HCT116 (cell line): ENCODE results near the gene CTBP1. TPM values are rescaled to one million over a fixed set of nuclear protein-coding genes. Genes with fewer than 3 reads are reported as not detected.

Source experiments
- ATAC-seq: fragments of 200-7000 bp; cut with Tn5 transposase; 2 replicates; pipeline ENCODE4 v1.9.1; 2020; ENCODE audit warnings: mild to moderate bottlenecking, moderate library complexity
- BruUV-seq: library from RNA; stranded (reverse); fragments of 400-500 nt; replicated peaks from 2 replicates; lab custom pipeline; 2021; lab: Mats Ljungman, UMichigan
- CTCF ChIA-PET: fragments of 300-600 bp; sonication (Branson Sonifier 250); formaldehyde crosslinking; loops from one replicate; lab custom pipeline; 2021; ENCODE audit warnings: antibody characterized with exemption; lab: Charles Lee
- POLR2A ChIA-PET: fragments of 300-600, 350-600 bp; sonication (Branson Sonifier 250); formaldehyde crosslinking; loops from one replicate; lab custom pipeline; 2021; ENCODE audit warnings: antibody characterized with exemption; lab: Charles Lee
- RAD21 ChIA-PET, 2 experiments: fragments of 300-600 bp; sonication (Branson Sonifier 250); formaldehyde crosslinking; loops; one replicate each; lab custom pipeline; 2023; ENCODE audit warnings: low total read pairs in 2 of 2; ENCODE audit not compliant: uncharacterized antibody in 2 of 2, unreplicated experiment in 2 of 2, low non-redundant PET in 1 of 2; lab: Charles Lee
- DNase-seq: peaks from one replicate; pipeline ENCODE4 v3.0.0-alpha.2; 2010; ENCODE audit warnings: low read depth, low spot score
- H2AFZ ChIP-seq: fragments of 200-600 bp; shearing (Covaris generic), sonication (generic); 2 replicates; pipeline ENCODE4 v1.6.1; 2017; ENCODE audit warnings: low read depth, mixed run types, mixed read lengths, antibody characterized with exemption, low read length; ENCODE audit not compliant: poor library complexity, severe bottlenecking
- H3K27ac ChIP-seq: 2 replicates; pipeline ENCODE4 v1.5.1; 2012; ENCODE audit warnings: low read depth, low read length
- H3K27me3 ChIP-seq: fragments of 200-600 bp; sonication (generic); 2 replicates; pipeline ENCODE4 v1.6.1; 2016; ENCODE audit warnings: mixed run types, low read length, mixed read lengths; ENCODE audit not compliant: insufficient read depth
- H3K36me3 ChIP-seq, 2 experiments: fragments of 200-500 bp in 1 of 2; fragments of 200-600 bp in 1 of 2; sonication (Bioruptor generic) in 1 of 2; sonication (generic) in 1 of 2; 2 replicates each; pipeline versions ENCODE4 v1.5.1 to v1.6.1; 2014 to 2016; ENCODE audit warnings: low read length in 2 of 2, inconsistent platforms in 1 of 2, mixed read lengths in 1 of 2, mixed run types in 1 of 2; ENCODE audit not compliant: insufficient read depth in 2 of 2, control insufficient read depth in 1 of 2
- H3K4me1 ChIP-seq, 2 experiments: fragments of 200-600 bp in 1 of 2; sonication (generic) in 1 of 2; 2 replicates each; pipeline versions ENCODE4 v1.5.1 to v1.6.1; 2012 to 2017; ENCODE audit warnings: low read length in 2 of 2, inconsistent platforms in 1 of 2, mild to moderate bottlenecking in 1 of 2, mixed read lengths in 1 of 2, mixed run types in 1 of 2, moderate library complexity in 1 of 2; ENCODE audit not compliant: insufficient read depth in 2 of 2, control insufficient read depth in 1 of 2
- H3K4me2 ChIP-seq: fragments of 200-600 bp; sonication (generic); 2 replicates; pipeline ENCODE4 v1.6.1; 2017; ENCODE audit warnings: mixed run types, low read length, mixed read lengths
- H3K4me3 ChIP-seq, 2 experiments: fragments of 200-600 bp in 1 of 2; sonication (generic) in 1 of 2; replicated peaks in 1 of 2; 2 replicates each; pipeline ENCODE4 v1.5.1; 2011 to 2016; ENCODE audit warnings: low read length in 2 of 2, control low read depth in 1 of 2, low read depth in 1 of 2, mild to moderate bottlenecking in 1 of 2, mixed read lengths in 1 of 2, mixed run types in 1 of 2
- H3K79me2 ChIP-seq: fragments of 200-600 bp; sonication (generic); 2 replicates; pipeline ENCODE4 v1.6.1; 2017; ENCODE audit warnings: mild to moderate bottlenecking, mixed run types, low read length, moderate library complexity, mixed read lengths; ENCODE audit not compliant: insufficient read depth
- H3K9ac ChIP-seq: fragments of 200-600 bp; sonication (generic); 2 replicates; pipeline ENCODE4 v1.6.1; 2016; ENCODE audit warnings: low read length, mixed read lengths
- H3K9me2 ChIP-seq: fragments of 200-600 bp; sonication (generic), shearing (Covaris generic); 2 replicates; pipeline ENCODE4 v1.6.1; 2017; ENCODE audit warnings: mixed run types, mild to moderate bottlenecking, moderate library complexity; ENCODE audit not compliant: insufficient read depth
- H3K9me3 ChIP-seq, 2 experiments: fragments of 200-500 bp in 1 of 2; fragments of 200-600 bp in 1 of 2; sonication (Bioruptor generic) in 1 of 2; sonication (generic) in 1 of 2; 2 replicates each; pipeline ENCODE4 v1.6.1; 2014 to 2017; ENCODE audit warnings: low read length in 2 of 2, mixed read lengths in 2 of 2, inconsistent platforms in 1 of 2, low read depth in 1 of 2, mild to moderate bottlenecking in 1 of 2, mixed run types in 1 of 2, moderate library complexity in 1 of 2; ENCODE audit not compliant: control insufficient read depth in 1 of 2, insufficient read depth in 1 of 2
- H4K20me1 ChIP-seq: fragments of 200-600 bp; sonication (generic), shearing (Covaris generic); 2 replicates; pipeline ENCODE4 v1.6.1; 2017; ENCODE audit warnings: mixed run types, mild to moderate bottlenecking, moderate library complexity; ENCODE audit not compliant: insufficient read depth
- ATF3 ChIP-seq: IDR thresholded peaks from 2 replicates; pipeline ENCODE4 v1.6.1; 2012
- CBX3 ChIP-seq: IDR thresholded peaks from 2 replicates; pipeline ENCODE4 v1.6.1; 2012; ENCODE audit warnings: low read depth
- CEBPB ChIP-seq: IDR thresholded peaks from 2 replicates; pipeline ENCODE4 v1.6.1; 2012; ENCODE audit warnings: low read depth
- EGR1 ChIP-seq: IDR thresholded peaks from 2 replicates; pipeline ENCODE4 v1.6.1; 2012; ENCODE audit warnings: low read depth
- ELF1 ChIP-seq: IDR thresholded peaks from 2 replicates; pipeline ENCODE4 v1.6.1; 2012; ENCODE audit warnings: low read depth, borderline replicate concordance
- EZH2 ChIP-seq: fragments of 200-600 bp; sonication (generic); IDR thresholded peaks from 2 replicates; pipeline ENCODE4 v1.6.1; 2017; ENCODE audit warnings: antibody characterized with exemption, mixed run types
- EZH2phosphoT487 ChIP-seq: fragments of 200-600 bp; IDR thresholded peaks from 2 replicates; pipeline ENCODE4 v1.6.1; 2018; ENCODE audit warnings: antibody characterized with exemption, borderline replicate concordance
- FOSL1 ChIP-seq: IDR thresholded peaks from 2 replicates; pipeline ENCODE4 v1.6.1; 2012; ENCODE audit warnings: low read depth
- JUND ChIP-seq: IDR thresholded peaks from 2 replicates; pipeline ENCODE4 v1.6.1; 2012
- MAX ChIP-seq: IDR thresholded peaks from 2 replicates; pipeline ENCODE4 v1.6.1; 2012
- POLR2AphosphoS5 ChIP-seq: IDR thresholded peaks from 2 replicates; pipeline ENCODE4 v1.6.1; 2011; ENCODE audit warnings: mild to moderate bottlenecking, low read depth, low read length, moderate library complexity
- RAD21 ChIP-seq: IDR thresholded peaks from 2 replicates; pipeline ENCODE4 v1.6.1; 2012; ENCODE audit warnings: low read depth, mild to moderate bottlenecking
- REST ChIP-seq: IDR thresholded peaks from 2 replicates; pipeline ENCODE4 v1.6.1; 2012; ENCODE audit warnings: low read depth
- SIN3A ChIP-seq: IDR thresholded peaks from 2 replicates; pipeline ENCODE4 v1.6.1; 2012; ENCODE audit warnings: low read depth
- SP1 ChIP-seq: IDR thresholded peaks from 2 replicates; pipeline ENCODE4 v1.6.1; 2012; ENCODE audit warnings: low read depth
- SRF ChIP-seq: IDR thresholded peaks from 2 replicates; pipeline ENCODE4 v1.6.1; 2012; ENCODE audit warnings: low read depth
- YY1 ChIP-seq: IDR thresholded peaks from 2 replicates; pipeline ENCODE4 v1.6.1; 2011; ENCODE audit warnings: low read length, low read depth, moderate library complexity, mild to moderate bottlenecking; ENCODE audit not compliant: insufficient replicate concordance; ENCODE audit errors: extremely low read depth
- ZBTB33 ChIP-seq: IDR thresholded peaks from 2 replicates; pipeline ENCODE4 v1.6.1; 2011; ENCODE audit warnings: mild to moderate bottlenecking, low read length, moderate library complexity; ENCODE audit not compliant: insufficient replicate concordance; ENCODE audit errors: extremely low read depth
- ZFX ChIP-seq: fragments of 450-650 bp; IDR thresholded peaks from 2 replicates; pipeline ENCODE4 v1.6.1; 2017
- ZNF274 ChIP-seq: fragments of 200-500 bp; sonication (Bioruptor generic); IDR thresholded peaks from 2 replicates; pipeline ENCODE4 v1.6.1; 2014; ENCODE audit warnings: mild to moderate bottlenecking, low read depth, low read length, inconsistent platforms
- intact Hi-C: fragments of 100-400 bp; cut with micrococcal nuclease; formaldehyde crosslinking; loops from 2 replicates; pipeline ENCODE4 v1.10.0; 2022
- total RNA-seq: library from RNA; stranded (reverse); gene quantifications from one replicate; pipeline ENCODE4 v1.2.1, GENCODE V29; 2021; ENCODE audit not compliant: unreplicated experiment

The CTBP1 gene
- total RNA-seq, 1 experiment from 2014 or later, result 175 TPM

GRCh38 chr4:1169691-1170096 is 79.2 kb downstream of the CTBP1 start:
- Histone ChIP-seq H3K4me1 (peaks cover 3 to 16% of the 10 kb centered on the region in 2 experiments; a peak in 3 of 4 replicates), H3K27me3 (no peaks in the 10 kb centered on the region), H3K4me2 (no peak overlapping the region), H3K9me2 (no peaks in the 10 kb centered on the region), H3K9ac (no peak overlapping the region), H4K20me1 (no peaks in the 10 kb centered on the region), H3K4me3 (no peak overlapping the region), H3K27ac (no peak overlapping the region), H3K79me2 (no peaks in the 10 kb centered on the region), H3K9me3 (no peaks in the 10 kb centered on the region), H3K36me3 (no peaks in the 10 kb centered on the region), H2AFZ (no peak overlapping the region)
- CTCF ChIA-PET, result no interaction called here
- no peak for ATAC-seq
- BruUV-seq, result no TSS peak
- RAD21 ChIA-PET, result no interaction called here
- DNase-seq, result no peak
- POLR2A ChIA-PET, result no interaction called here
- TF ChIP-seq JUND (no peak), CEBPB (no peak), SP1 (no peak), FOSL1 (no peak), MAX (no peak), ZNF274 (no peak), REST (no peak), CBX3 (no peak), POLR2AphosphoS5 (no peak), SRF (no peak), SIN3A (no peak), EGR1 (no peak), EZH2phosphoT487 (no peak), EZH2 (no peak), YY1 (no peak), ZBTB33 (no peak), RAD21 (no peak), ZFX (no peak), ATF3 (no peak), ELF1 (no peak)
- intact Hi-C loops, result no loop called here
